NCI-H2196 treated with DMSO at 0.1 percent for 48 hours (cell line): ENCODE results near the gene PLPP1.
"Not testable (repeated sequence)": the region's sequence is repeated elsewhere in the genome, so short reads cannot be mapped to it uniquely, and the experiment has no call there.

Experiments used
- DNase-seq: peaks from one replicate; lab custom pipeline; 2025; ENCODE audit not compliant: unreplicated experiment; lab: John Stamatoyannopoulos, UW

PLPP1 gene

DNA sequence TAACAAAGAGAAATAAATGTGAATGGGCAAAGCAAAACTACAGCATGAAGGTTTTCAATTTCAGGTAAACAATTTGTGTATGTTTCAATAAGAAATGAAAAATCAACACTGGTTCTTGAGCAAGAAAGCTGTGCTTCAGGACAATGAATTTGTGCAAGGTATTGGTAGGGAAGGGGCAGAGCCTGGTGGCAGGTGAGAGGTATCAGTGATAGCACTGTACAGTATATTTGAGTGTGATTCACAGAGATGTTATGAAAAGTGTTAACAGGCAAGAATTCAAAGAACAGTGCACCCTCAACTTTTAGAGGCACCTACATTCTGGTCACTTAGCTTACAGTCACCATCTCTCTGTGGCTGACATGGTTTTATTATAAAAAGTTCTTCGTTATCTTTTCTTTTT, 25.7 kb downstream of the PLPP1 start:
- no peak for DNase-seq

- no peak for DNase-seq
Measured at GRCh38 chr5:55507574-55507973, 27.2 kb downstream of the PLPP1 start.

- DNase-seq = not testable (repeated sequence)
Measured at GRCh38 chr5:55505711-55506110, 29.1 kb downstream of the PLPP1 start.

GRCh38 chr5:55503917-55504316, 30.8 kb downstream of the PLPP1 start:
- not testable (repeated sequence) for DNase-seq

GRCh38 chr5:55502759-55503158, 32.0 kb downstream of the PLPP1 start:
- no peak for DNase-seq

DNA sequence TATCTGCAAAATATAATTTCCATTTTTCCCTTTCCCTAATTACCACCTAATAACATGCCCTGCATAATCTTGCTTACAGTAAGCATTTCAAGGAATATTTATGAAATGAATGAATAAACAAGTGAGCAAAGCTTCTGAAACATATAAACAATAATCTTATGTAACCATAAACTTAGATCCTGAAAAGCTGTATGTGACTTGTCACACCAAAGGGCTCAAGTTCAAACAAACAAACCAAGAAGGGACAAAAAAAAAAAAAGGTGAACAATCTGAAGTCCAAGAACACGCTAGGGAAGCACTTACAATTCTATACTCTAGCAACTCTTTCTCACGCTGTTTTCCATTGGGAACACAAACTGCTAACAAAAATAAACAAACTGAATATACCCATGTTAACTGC, 36.3 kb downstream of the PLPP1 start:
- DNase-seq = no peak

DNA sequence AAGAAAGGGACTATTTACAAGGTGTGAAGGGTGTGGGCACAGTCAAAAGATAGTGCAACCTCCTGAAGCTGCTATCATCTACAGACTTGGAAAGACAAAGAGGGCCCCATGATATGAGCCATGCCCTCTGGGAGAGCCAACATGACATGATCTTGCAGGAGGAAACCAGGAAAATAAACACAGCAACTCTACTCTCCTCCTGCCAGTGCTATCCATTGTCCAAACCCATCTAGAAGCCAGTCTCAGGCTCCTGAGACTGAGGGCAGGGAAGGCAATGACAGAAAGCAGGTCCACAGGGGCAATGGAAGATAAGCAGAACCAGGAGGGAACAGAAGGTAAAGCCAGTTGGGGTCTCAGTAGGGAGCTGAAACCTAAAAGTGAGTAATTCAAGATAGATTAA, 37.1 kb downstream of the PLPP1 start:
- no peak for DNase-seq

DNA sequence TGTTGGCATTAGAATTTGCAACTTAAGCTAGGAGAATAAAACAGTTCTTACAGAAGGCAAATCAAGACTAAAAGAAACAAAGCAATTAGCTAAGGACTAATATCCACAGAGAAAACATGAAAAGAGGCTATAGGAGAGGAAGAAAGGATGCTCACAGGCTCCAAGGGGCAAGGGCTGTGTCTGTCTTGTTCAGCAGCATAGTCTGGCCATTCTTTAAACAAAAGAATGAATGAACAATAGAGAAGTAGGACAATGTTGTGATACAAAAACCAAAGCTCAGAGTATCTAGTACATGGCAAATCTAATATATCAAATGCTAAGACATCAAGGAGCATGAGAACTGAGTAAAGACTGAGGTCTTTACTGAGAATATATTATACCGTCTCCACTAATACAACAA, 39.5 kb downstream of the PLPP1 start:
- no peak for DNase-seq

- no peak for DNase-seq
Measured at GRCh38 chr5:55492449-55492848, 42.3 kb downstream of the PLPP1 start.

DNA sequence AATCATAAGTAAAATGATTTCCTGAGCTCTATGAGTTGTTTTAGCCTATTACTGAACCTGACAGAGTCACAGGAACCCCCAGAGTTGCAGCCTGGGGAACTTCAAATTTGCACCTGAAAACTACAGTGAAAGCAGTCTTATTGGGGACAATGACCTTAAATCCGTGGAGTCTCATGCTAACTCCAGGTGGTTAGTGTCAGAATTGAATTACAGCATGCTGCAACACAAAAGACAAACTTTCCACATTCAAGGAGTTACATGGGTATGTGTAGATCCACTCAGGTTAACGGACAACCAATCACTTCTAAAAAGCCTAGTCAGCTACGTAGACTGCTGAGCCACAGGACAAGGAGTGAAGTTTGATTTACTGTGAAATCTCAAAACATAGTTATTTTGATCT, 49.7 kb downstream of the PLPP1 start:
- no peak for DNase-seq

DNA sequence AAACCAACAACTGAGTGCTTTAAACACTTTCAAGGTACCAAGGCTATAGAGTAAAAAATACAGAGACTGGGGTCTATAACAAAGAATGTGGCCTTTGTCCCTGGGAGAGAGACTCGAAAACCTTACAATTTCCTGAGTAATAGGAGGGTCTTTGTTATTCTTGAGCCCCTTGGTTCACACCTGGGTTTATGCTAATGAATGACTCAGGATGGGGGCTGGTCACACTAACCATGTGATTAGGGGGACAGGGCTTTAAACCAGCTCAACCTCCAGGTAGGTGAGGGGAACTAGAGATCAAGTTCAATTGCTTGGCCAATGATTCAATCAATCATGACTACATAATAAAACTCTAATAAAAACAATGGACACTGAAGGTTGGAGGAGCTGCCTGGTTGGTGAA, 50.2 kb downstream of the PLPP1 start:
- no peak for DNase-seq

- no peak for DNase-seq
Measured at GRCh38 chr5:55483885-55484284, 50.9 kb downstream of the PLPP1 start.

GRCh38 chr5:55481293-55481855, 53.4 kb downstream of the PLPP1 start:
- no peak for DNase-seq

- DNase-seq = no peak
Measured at GRCh38 chr5:55480781-55481180, 54.0 kb downstream of the PLPP1 start.

- no peak for DNase-seq
Measured at GRCh38 chr5:55472642-55473041, 62.1 kb downstream of the PLPP1 start.

DNA sequence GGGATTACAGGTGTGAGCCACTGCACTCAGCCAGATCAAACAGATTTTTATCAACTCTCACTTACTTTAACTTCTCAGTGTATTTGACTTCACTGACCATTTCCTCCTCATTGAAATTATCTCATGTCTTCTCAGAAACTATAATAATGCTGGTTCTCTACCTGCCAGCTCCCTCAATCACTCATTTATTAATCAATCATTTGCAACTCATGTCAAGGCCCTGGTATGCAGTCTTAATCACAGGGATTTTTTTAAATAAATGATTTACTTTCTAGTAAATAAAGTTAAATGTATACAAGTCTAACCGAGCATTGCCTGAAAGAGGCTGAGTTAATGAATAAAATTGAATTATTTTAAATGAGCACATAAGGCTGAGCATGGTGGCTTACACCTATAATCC, 63.3 kb downstream of the PLPP1 start:
- DNase-seq = no peak

DNA sequence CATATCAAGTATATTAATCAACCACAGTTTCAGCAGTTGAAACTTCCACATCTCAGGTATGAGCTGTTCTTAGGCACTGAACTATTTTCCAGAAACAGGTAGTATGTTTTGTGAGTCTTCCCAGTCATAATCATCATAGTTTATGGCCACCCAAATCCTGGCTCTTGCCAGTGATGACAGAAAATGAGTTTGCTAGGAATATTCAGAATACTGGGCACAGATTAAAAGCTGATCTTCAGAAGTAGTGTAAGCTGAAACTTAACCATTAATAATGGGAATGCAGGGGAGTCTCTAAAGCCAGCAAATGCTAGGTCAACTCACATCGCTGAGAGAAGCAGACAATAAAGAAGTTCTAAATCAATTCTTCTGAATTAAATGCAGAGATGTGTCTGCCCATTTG, 64.5 kb downstream of the PLPP1 start:
- no peak for DNase-seq

DNA sequence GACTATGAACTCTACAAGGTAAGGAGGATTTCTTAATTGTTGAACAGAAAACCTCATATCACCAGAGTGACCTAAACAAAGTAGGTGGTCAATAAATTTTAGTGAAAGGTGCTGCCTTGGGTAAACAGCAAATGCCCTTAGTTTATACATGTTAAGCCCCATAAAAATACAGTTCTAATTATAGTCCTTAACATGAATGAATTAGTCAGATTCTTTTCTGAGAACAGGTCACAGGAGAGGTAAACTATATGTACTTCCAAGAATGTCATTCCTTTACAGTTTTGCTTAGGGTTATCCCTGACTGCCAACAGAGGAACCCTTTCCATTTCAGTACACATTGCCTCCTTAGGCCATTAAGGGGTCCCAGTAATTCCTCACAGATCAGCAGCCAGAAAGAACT, 64.9 kb downstream of the PLPP1 start:
- no peak for DNase-seq

- DNase-seq = no peak
Measured at GRCh38 chr5:55467862-55468551, 66.8 kb downstream of the PLPP1 start.

DNA sequence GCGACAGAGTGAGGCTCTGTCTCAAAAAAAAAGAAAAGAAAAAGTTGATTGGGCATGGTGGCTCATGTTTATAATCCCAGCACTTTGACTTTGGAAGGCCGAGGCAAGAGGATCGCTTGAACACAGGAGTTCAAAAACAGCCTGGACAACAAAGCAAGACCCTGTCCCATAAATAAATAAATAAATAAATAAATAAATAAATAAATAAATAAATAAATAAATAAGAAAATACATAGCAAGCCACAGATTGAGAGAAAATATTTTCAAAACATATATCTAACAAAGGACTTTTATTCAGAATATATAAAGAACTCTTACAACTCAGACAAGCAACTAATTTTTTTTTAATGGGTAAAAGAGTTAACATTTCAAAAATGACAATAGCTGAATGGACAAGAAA, 71.2 kb downstream of the PLPP1 start:
- no peak for DNase-seq

DNA sequence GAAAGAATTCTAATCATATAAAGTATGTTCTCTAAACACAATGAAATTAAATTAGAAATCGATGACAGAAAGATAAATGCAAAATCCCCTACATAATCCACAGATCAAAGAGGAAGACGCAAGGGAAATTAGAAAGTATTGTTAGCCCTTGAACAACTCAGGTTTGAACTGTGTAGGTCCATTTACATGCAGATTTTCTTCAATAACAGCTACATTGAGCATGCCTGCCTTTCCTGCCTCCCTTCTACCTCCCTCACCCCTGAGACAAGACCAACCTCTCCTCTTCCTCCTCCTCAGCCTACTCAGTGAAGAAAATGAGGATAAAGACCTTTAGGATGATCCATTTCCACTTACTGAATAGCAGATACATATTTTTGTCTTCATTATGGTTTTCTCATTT, 75.2 kb downstream of the PLPP1 start:
- DNase-seq = no peak

GRCh38 chr5:55456216-55456895, 78.4 kb downstream of the PLPP1 start:
- no peak for DNase-seq

- DNase-seq = no peak
Measured at GRCh38 chr5:55454282-55454681, 80.5 kb downstream of the PLPP1 start.
